Measurements from ENCODE around the gene BAG2.
A peak's percentile ranks its signal among the peaks of the same experiment; 100 is the strongest.

Gene BAG2

GRCh38 chr6:57224769-57225515 is 52.8 kb downstream of the BAG2 start:
- no peak for TF ChIP-seq CTCF (conservative IDR thresholded peaks at IDR 0.05; ENCODE audit: low read depth, low read length)
- DNase-seq (ENCODE audit: low read depth) = peak; percentile 61
- no peak overlapping the region for H3K4me3 ChIP-seq (ENCODE audit: low read depth, low read length)

DNA sequence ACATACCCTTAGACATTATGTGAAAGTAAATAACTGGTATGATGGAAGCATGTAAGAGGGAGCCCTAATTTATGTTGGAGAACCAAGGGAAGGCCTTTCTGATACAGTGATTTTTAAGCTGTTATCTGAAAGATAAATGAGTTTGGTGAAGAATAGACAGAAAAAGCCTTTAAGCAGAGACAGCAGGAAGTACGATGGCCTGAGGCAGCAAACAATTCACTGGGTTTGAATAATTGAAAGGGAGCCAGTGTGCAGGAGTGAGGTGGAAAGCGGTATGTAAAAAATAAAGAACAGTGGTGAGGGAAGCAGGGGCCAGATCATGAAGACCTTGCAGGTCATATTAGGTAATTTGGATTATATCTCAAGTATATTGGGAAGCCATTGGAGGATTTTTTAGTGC is 54.1 kb downstream of the BAG2 start:
- DNase-seq (ENCODE audit: low read depth) = no peak
- no peak for TF ChIP-seq CTCF (conservative IDR thresholded peaks at IDR 0.05; ENCODE audit: low read depth, low read length)
- H3K4me3 ChIP-seq (ENCODE audit: low read depth, low read length) = no peak overlapping the region
